ENCODE results near the gene METTL25B.

The METTL25B gene

DNA sequence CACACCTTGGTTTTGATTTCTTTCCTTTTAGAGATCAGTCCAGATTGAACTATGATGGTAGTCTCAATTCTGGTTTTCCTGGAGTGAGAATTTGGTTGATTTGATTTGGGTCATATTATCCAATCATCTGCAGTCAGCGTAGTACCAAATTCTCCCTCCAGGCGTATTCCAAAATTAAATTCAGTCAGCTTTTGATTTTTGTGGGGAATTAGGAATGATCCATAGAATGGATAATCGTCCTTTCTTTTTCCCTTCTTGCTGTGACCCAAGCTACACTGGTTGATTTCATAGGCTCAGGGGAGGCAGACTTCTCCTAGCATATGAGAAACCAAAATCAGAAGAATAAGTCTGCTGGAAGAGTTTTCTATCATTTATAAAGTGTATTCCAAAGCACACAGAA, 44.0 kb downstream of the METTL25B start:
- H3K27ac ChIP-seq, result no peak overlapping the region
- TF ChIP-seq, protein P1, sequence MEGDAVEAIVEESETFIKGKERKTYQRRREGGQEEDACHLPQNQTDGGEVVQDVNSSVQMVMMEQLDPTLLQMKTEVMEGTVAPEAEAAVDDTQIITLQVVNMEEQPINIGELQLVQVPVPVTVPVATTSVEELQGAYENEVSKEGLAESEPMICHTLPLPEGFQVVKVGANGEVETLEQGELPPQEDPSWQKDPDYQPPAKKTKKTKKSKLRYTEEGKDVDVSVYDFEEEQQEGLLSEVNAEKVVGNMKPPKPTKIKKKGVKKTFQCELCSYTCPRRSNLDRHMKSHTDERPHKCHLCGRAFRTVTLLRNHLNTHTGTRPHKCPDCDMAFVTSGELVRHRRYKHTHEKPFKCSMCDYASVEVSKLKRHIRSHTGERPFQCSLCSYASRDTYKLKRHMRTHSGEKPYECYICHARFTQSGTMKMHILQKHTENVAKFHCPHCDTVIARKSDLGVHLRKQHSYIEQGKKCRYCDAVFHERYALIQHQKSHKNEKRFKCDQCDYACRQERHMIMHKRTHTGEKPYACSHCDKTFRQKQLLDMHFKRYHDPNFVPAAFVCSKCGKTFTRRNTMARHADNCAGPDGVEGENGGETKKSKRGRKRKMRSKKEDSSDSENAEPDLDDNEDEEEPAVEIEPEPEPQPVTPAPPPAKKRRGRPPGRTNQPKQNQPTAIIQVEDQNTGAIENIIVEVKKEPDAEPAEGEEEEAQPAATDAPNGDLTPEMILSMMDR (conservative IDR thresholded peaks at IDR 0.05), result no peak

DNA sequence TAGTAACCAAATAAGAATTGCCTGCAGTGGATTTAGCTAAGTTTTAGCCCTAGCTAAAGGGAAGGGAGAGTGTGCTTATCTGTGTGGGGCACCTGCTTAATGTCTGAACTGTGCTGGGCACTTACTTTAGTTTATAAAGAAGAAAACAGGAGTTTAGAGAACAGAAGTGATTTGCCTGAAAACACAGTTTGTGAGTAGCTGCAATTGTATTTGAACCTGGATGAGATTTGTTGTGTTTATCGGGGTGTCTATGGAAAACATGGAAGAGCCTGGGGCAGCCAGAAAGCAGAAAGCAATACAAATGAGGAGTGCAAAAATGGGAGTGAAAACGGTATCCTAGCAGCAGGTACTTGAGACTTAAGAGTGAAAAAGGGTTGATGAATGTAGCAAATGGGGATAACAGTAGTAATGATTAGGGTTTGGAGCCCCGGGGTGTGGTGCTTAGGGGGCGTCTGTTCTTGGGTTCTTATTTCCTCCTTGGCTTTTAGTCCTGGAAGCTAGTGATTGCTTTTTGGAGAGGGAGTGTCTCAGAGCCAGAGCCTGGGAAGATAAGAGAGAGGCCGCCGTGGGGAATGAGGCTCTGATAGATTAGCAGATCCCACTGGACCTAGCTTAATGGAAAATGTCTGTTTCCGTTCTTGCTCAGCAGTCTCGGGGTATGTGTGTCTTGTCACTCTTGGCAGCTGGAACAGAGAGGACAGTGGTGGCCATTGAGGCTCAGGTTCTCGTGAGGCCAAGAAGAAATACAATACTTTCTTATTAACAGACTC, 44.6 kb downstream of the METTL25B start:
- H3K27ac ChIP-seq, result no peak overlapping the region
- TF ChIP-seq, protein P1 (conservative IDR thresholded peaks at IDR 0.05), result no peak

DNA sequence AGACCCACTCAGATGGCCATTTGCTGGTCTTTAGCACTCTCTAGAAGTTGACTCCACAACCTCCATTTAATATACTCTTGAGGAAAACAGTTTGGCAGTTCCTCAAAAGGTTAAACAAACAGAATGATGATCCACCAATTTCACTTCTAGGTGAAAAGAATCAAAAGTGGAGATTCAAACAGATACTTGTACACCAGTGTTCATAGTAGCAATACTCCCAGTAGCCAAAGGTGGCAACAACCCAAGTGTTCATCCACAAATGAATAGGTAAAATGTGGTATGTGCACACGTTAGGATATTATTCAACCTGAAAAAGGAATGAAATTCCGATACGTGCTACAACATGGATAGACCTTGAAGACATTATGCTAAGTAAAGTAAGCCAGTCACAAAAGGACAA, 45.3 kb downstream of the METTL25B start:
- no peak overlapping the region for H3K27ac ChIP-seq
- TF ChIP-seq, protein P1 (conservative IDR thresholded peaks at IDR 0.05), result no peak

DNA sequence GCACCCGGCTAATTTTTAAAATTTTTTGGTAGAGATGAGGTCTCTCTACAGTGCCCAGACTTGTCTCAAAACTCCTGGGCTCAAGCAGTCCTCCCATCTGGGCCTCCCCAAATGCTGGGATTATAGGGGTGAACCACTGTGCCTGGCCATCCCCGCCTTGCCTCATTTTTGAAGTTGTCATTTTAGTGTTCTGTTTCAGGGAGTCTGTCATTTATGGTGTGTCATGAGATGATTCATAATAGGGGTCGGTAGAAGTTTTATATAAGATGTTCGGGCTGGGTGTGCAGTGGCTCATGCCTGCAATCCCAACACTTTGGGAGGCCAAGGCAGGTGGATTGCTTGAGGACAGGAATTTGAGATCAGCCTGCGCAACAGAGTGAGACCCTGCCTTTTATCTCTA, 47.5 kb downstream of the METTL25B start:
- TF ChIP-seq, protein P1 (conservative IDR thresholded peaks at IDR 0.05), result no peak
- H3K27ac ChIP-seq, result no peak overlapping the region

DNA sequence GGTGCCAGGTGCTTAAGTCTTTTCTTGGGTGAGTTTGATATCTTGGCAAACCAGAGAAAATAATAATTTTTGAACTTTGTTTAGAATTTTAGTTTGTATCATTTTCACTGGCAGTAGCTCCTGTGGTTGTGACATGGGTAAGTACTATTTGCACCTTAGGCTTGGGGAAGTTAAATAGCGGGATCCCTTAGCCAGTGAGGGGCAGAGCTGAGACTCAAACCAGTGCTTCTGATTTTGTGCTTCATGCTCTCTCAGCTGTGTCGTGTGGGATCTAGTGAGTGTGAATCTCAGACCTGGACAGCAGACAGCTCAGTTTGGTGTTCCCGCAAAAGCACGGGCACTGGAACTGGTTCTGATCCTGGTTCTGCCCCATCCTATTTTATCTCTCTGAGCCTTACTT, 48.7 kb downstream of the METTL25B start:
- 0 out of 2 replicates have a peak overlapping the region, but pooled peaks have one; percentile 5 for H3K27ac ChIP-seq
- TF ChIP-seq, protein P1 (conservative IDR thresholded peaks at IDR 0.05), result no peak

DNA sequence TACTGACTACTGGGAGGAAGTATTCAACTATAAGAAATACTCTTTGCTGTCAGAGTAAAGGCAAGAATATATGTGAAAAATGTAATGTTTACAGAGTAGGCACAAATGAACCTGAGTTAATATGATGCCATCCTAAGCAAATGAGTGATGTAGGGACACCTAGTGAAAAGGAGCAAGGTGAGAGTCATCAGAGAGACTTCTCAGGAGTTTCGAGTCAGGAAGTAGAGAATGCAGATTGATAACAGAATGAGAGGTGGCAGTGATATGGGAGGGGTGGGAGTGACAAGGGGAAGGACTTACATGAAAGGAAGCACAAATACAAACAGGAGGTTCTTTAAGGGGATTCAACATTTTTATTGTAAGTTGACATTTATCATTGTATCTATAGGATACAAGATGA, 49.3 kb downstream of the METTL25B start:
- TF ChIP-seq, protein P1 (conservative IDR thresholded peaks at IDR 0.05), result no peak
- H3K27ac ChIP-seq, result 0 out of 2 replicates have a peak overlapping the region, but pooled peaks have one; percentile 5

DNA sequence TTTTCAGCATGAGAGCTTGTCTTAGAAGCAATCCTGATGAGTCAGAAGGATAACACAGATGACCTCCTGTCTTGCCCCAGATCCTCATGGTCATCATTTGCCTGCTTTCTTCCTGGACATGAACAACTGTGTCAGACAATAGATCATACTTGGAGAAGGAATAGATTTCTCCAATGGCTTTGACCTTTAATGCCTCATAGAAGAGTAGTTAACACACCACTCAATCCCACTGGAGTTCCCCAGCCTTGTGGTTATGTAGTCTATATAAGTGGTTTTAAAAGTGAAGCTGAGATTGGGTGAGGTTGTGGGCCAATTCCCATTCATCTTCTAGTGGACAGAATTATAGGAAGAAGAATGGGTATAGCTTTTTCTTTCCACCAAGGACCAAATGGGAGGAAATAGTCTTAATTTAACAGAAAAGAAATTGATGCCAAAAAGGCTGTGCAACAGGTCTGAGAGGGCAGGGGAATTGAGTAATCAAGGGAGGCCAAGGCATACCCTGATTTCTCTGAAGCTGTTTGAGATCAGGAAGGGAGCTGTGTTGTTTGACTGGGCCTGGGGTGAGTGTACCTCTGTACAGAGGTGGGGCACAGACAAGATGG, 53.4 kb downstream of the METTL25B start:
- TF ChIP-seq, protein P1 (conservative IDR thresholded peaks at IDR 0.05), result no peak
- no peak overlapping the region for H3K27ac ChIP-seq

Measured in VCaP (cell line).